GM19372 (cell line): Measurements from ENCODE around the gene ASCC3.
"Not testable (repeated sequence)": the region's sequence is repeated elsewhere in the genome, so short reads cannot be mapped to it uniquely, and the experiment has no call there.

Source experiments
- ATAC-seq: cut with Tn5 transposase; IDR thresholded peaks from one replicate; pipeline ENCODE4 v1.9.1; 2021; ENCODE audit warnings: mild to moderate bottlenecking, low read depth, moderate library complexity; ENCODE audit not compliant: unreplicated experiment

ASCC3 gene

GRCh38 chr6:100808638-100809275 is 72.4 kb downstream of the ASCC3 start:
- no peak for ATAC-seq

DNA sequence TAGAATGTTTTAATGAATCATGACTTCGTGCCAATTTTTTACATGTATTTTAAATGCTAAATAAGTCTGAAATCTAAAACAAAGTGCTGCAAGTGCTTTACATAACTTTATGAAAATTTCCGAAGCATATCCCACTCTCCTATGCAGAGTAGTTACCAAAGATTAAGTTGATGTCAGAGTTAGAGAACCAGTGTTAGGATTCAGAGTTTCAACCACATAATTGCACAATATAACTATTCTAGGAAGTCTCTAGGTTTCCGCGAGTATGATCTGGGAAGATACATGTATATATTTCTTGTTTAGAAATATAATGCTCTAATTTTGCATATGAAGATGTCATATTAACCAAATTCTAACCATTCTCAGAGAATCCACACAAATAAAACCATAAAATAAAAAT is 74.8 kb downstream of the ASCC3 start:
- no peak for ATAC-seq

GRCh38 chr6:100803264-100804045 is 77.7 kb downstream of the ASCC3 start:
- ATAC-seq: no peak

DNA sequence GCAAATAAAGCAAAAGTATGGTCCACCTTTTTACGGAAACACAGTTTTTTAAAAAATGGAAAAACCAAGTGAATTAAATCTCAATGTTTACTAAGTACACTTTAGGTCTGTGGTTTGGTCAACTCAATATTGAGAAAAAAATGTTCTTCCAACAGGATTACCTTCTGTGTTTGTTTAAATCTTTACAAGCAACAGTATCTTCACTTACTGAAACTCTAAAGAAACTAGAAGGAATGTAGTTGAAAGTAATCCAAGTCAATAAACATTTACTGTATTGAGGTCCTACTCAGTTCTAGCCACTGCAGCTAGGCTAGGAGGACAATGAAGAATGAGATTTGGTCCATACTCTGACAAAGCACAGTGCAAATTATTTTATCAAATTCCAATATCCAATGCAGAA is 80.1 kb downstream of the ASCC3 start:
- no peak for ATAC-seq

DNA sequence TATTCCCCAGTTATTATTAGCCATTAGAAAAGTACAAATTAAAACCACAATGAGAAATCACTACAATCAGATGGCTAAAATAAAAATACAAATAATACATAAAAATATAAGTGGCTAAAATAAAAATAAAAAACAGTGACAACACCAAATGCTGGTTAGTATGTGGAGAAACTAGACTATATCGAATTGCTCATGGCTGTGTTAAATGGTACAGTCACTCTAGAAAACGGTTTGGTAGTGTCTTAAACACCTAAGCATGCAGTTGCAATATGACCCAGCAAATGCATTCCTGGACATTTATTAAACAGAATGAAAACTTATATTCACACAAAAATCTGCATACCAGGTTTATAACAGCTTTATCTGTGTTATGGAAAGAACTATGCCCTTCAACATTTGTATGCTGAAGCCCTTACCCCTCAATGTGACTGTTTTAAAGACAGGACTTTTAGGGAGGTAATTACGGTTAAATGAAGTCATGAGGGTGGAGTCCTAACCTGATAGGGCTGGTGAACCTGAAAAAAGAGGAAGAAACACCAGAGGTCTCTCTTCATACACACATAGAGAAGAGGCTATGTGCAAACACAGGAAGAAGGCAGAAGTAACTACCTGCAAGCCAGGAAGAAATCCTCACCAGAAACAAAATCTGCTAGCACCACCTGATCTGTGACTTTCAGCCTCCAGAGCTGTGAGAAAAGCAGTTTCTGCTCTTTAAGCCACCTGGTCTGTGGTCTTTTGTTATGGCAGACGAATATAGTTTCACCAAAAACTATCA is 84.9 kb downstream of the ASCC3 start:
- ATAC-seq: peak; percentile 94

DNA sequence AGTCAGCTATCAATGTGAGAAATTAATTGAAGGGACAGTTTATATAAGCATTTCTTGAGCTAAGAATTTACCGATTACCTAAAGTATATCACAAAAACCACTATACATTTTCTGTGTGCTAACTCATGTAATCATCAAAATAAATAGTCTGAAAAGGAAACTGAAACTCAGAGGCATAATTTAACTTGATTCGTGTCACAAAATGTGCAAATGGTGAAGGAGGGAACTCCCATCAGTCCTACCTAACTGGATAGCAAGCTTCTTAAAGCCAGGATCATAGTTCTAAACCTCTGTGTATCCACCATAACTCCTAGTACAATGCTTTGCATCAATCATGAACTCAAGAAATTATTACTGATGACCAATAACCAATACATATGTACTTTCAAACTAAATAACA is 91.0 kb downstream of the ASCC3 start:
- no peak for ATAC-seq

GRCh38 chr6:100785982-100786381 is 95.1 kb downstream of the ASCC3 start:
- no peak for ATAC-seq

DNA sequence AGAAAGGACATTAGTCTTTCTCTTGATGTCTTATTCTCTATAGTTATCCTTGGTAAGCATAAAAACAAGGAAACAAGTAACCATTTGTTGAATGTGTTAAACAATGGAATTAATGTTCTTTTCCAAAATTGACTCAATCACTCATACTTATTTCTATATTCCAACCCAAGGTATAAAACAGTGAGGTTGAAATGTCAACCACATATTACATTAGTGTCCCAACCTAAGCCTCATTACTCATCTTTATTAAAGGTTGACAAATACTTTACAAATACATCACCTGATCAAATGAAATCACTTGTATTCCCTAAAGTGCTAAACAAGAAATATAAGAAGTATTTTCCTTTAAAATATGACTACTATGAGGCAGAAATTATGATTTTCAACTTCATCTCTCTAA is 100.5 kb downstream of the ASCC3 start:
- ATAC-seq: no peak

GRCh38 chr6:100775667-100776066 is 105.5 kb downstream of the ASCC3 start:
- ATAC-seq: no peak

DNA sequence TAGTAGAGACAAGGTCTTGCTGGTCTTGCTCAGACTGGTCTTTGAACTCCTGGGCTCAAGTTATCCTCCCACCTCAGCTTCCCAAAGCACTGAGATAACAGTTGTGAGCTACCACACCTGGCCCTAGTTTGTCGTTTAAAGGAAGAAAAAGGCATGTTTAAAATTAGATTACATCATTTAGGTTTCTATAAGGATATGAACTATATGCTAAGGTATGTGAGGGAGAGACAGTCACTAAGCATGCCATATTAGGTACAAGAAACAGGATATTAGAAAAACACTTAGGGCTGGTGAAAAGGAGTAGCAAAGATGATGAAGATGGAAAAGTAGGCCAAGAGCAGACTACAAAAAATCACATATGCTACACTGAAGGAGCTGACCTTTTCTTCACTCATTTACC is 106.4 kb downstream of the ASCC3 start:
- ATAC-seq: no peak

- no peak for ATAC-seq
These were observed 112.2 kb downstream of the ASCC3 start for GRCh38 chr6:100768816-100769351.

GRCh38 chr6:100763617-100764241 is 117.4 kb downstream of the ASCC3 start:
- no peak for ATAC-seq

DNA sequence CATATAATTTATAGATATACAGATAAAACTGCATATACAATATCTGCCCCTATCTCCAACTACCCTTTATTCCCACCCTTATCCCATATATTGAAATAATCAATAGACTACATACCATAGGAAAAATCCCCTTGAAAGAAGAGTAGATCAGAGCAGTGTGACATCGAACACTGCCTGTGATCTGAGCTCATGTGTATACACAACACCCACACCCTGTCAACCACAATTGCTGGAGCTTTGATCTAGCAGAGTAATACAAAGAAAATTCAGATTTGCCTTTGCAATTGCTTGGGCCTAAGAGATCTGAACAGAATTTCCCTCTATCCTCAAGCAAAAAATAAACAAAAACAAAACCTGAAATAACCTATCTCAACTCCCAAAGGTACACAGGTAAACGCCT is 119.3 kb downstream of the ASCC3 start:
- ATAC-seq: no peak

DNA sequence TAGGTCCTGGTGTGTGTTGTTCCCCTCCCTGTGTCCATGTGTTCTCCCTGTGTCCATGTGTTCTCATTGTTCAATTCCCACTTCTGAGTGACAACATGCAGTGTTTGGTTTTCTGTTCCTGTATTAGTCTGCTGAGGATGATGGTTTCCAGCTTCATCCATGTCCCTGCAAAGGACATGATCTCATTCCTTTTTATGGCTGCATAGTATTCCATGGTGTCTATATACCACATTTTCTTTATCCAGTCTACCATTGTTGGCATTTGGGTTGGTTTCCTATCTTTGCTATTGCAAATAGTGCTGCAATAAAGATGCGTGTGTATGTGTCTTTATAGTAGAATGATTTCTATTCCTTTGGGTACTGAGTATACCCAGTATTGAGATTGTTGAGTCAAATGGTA is 122.7 kb downstream of the ASCC3 start:
- not testable (repeated sequence) for ATAC-seq

DNA sequence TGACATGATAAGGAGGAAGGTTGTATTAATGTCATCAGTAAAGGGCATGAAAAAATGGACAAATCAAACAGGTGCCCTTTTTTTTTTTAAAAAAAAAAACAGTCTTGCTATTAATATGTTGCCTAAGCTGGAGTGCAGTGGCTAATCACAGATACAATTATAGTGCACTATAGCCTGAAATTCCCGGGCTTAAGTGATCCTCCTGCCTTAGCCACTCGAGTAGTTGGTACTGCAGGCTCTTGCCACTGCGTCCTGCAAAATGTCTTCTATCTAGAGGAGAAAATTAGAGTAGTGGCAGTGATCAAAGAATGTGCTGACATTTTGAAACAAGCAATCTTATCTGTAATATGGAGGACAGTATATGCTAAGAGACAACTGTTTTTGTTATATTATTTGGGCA is 127.7 kb downstream of the ASCC3 start:
- no peak for ATAC-seq

DNA sequence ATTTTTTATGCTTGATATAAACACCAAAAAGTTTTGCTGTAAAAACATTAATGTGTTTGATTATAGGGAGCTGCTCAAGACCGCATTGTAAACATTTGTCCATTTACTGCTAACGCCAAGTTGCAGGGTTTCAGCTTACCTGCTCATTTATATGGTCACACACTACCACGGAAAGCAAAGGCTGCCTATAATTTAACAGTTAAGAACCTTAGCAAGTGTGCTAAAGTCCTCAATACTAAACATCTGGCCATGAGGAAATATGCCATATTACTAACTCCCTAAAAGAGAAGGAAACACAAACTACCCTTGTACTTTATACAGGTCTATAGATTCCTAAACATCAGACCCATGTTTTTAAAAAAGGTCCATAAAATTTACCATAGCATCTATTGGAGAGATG is 129.5 kb downstream of the ASCC3 start:
- no peak for ATAC-seq

GRCh38 chr6:100745419-100746041 is 135.6 kb downstream of the ASCC3 start:
- ATAC-seq: no peak

GRCh38 chr6:100740439-100740838 is 140.7 kb downstream of the ASCC3 start:
- no peak for ATAC-seq

DNA sequence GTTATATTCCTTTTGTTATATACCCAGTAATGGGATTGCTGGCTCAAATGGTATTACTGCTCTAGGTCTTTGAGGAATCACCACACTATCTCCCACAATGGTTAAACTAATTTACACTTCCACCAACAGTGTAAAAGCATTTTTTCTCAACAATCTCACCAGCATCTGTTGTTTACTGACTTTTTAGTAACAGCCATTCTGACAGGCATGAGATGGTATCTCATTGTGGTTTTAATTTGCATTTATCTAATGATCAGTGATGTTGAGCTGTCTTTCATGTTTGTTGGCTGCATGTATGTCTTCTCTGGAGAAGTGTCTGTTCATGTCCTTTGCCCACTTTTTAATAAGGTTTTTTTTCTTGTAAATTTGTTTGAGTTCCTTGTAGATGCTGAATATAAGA is 143.4 kb downstream of the ASCC3 start:
- ATAC-seq: not testable (repeated sequence)

DNA sequence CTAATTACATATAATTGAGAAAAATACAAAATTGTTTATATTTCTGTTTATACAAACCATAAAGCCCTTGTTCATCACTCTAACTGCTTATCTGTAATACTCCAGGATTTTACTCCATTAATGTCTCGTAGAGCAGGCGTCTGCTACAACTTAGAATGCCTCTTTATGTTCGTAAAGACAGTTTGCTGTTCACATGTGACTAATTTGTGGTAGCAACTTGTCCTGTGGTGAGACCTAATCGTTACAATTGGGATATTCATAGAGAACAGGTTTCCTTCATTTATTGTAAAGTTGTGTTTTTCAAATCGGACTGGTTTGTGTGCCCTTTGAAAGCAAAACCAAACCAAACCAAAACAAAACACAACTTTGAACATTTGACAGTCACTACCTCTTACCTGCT is 149.7 kb downstream of the ASCC3 start:
- no peak for ATAC-seq
